OCI-LY1 (cell line): ENCODE results near the gene NDUFA11.

Experiments used
- CTCF ChIP-seq: fragments of 200-600 bp; sonication (generic), shearing (Covaris generic); IDR thresholded peaks from 2 replicates; pipeline ENCODE4 v1.5.1; 2017; ENCODE audit warnings: mild to moderate bottlenecking, antibody characterized with exemption, low read length, moderate library complexity, mixed read lengths
- EZH2 ChIP-seq: fragments of 200-600 bp; sonication (generic), shearing (Covaris generic); IDR thresholded peaks from 2 replicates; pipeline ENCODE4 v1.8.0; 2017; ENCODE audit warnings: borderline replicate concordance, mixed run types, mild to moderate bottlenecking, antibody characterized with exemption, low read length, moderate library complexity, mixed read lengths

DNA sequence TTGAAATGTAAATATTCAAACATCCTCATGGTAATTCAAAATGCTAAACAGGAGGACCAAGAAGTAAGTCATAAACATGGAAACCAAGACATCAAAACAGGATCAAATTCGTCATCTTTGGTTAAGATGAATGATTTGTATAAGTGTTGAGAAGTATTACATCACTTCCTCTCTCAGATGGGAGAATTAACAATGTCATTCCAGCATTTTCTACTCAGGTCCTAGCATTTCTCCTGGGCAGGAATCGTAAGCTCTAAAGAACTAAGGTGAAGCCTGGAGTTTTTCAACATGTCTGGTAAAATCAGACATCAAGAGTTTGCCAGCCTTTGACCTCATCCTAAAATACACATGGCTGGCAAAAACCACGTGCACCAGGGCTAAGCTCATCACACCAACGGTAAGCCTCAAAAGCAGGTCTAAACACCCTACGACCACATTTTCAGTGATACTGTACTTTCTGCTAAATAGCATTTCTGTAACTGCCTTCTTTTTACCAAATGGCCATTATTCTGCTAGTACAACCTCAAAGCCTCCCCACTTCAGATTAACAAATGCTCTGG, 49.5 kb upstream of the NDUFA11 start:
- TF ChIP-seq EZH2 (no peak), CTCF (no peak)
